K562 (cell line): Measurements from ENCODE around the gene ATAD3C. TPM values are rescaled to one million over a fixed set of nuclear protein-coding genes. Genes with fewer than 3 reads are reported as not detected.

Experiments
- ARNT ChIP-seq, 2 experiments: fragments of 450-650 bp; IDR thresholded peaks; 2 replicates each; pipeline ENCODE4 v1.6.1; 2016; ENCODE audit warnings: mild to moderate bottlenecking in 1 of 2
- BCOR ChIP-seq: fragments of 450-650 bp; IDR thresholded peaks from 2 replicates; pipeline ENCODE4 v1.6.1; 2016
- CBFB ChIP-seq: sonication (generic); formaldehyde crosslinking; IDR thresholded peaks from 2 replicates; pipeline ENCODE4 v1.4.0; 2020; ENCODE audit warnings: mild to moderate bottlenecking, missing genetic modification reagents
- CTCF ChIP-seq, 3 experiments: IDR thresholded peaks in 2 of 3; conservative IDR thresholded peaks in 1 of 3; 2 replicates each; pipeline ENCODE4 v1.5.1; 2011 to 2012; ENCODE audit warnings: low read length in 3 of 3, mild to moderate bottlenecking in 3 of 3, control low read depth in 2 of 3, improper control_type of control experiment in 1 of 3, inconsistent platforms in 1 of 3, low read depth in 1 of 3, mixed read lengths in 1 of 3, moderate library complexity in 1 of 3; ENCODE audit not compliant: insufficient read depth in 2 of 3
- ETV5 ChIP-seq: sonication (generic); formaldehyde crosslinking; IDR thresholded peaks from 2 replicates; pipeline ENCODE4 v1.4.0; 2020; ENCODE audit warnings: low read depth, mild to moderate bottlenecking, missing genetic modification reagents
- FOXK2 ChIP-seq, 2 experiments: fragments of 450-650 bp; IDR thresholded peaks in 1 of 2; conservative IDR thresholded peaks in 1 of 2; 2 replicates each; pipeline ENCODE4 v1.6.1; 2016; ENCODE audit warnings: low read depth in 2 of 2, mild to moderate bottlenecking in 1 of 2
- SMARCE1 ChIP-seq: fragments of 450-650 bp; IDR thresholded peaks from 2 replicates; pipeline ENCODE4 v1.7.1; 2016; ENCODE audit warnings: mild to moderate bottlenecking
- ZNF318 ChIP-seq, 2 experiments: fragments of 450-650 bp; IDR thresholded peaks; 2 replicates each; pipeline ENCODE4 v1.6.1; 2016; ENCODE audit warnings: mild to moderate bottlenecking in 2 of 2, borderline replicate concordance in 1 of 2, low read depth in 1 of 2, moderate library complexity in 1 of 2
- polyA plus RNA-seq, 8 experiments: library from polyadenylated mRNA; depleted of rRNA in 4 of 8; stranded (reverse) in 5 of 8; unstranded in 3 of 8; fragments of >200 nt; fragmentation: Nextera tagmentation in 2 of 8; fragmentation: Illumina TruSeq in 1 of 8; extraction: Ambion mirVana in 2 of 8; extraction: Trizol in 1 of 8; gene quantifications; 2 replicates each; pipeline versions ENCODE4 v1.2.1 to v1.2.3, GENCODE V29; 2011 to 2014; ENCODE audit warnings: inconsistent platforms in 1 of 8, missing spikeins in 1 of 8
- total RNA-seq, 7 experiments: library from RNA; depleted of rRNA in 6 of 7; stranded (reverse); fragments of >200 nt in 6 of 7; fragmentation: Illumina TruSeq in 2 of 7; extraction: Trizol in 2 of 7; gene quantifications; 2 replicates each; pipeline versions ENCODE4 v1.2.1 to v1.2.3, GENCODE V29; 2011 to 2021; ENCODE audit warnings: low replicate concordance in 1 of 7

The ATAD3C gene
- total and polyA plus RNA-seq, 9 of the 15 experiments (the other 6 are each of a cell fraction or from before 2014, with no cell fraction given) = 0.03 to 0.18 TPM; not detected in 7

GRCh38 chr1:1504777-1505365 lies 55.4 kb downstream of the ATAD3C start (continued):
- TF ChIP-seq ZNF318 (IDR thresholded peaks at IDR 0.05; ENCODE audit: borderline replicate concordance in 1 of 2, low read depth in 1 of 2) = peak in 1 of 2 experiments; percentile 20; a peak in 1 of 4 replicates
- peak; percentile 67 to 80 (median 68) for TF ChIP-seq CTCF (IDR thresholded peaks at IDR 0.05 in 2 of 3, conservative IDR thresholded peaks at IDR 0.05 in 1 of 3; ENCODE audit: insufficient read depth in 2 of 3, low read depth in 1 of 3, low read length in 3 of 3)
- TF ChIP-seq BCOR = peak; percentile 72
- TF ChIP-seq ETV5 (CRISPR knock-in tag) = peak; percentile 14; the same call in 1 of the 2 replicates
- peak; percentile 27; the same call in 1 of the 2 replicates for TF ChIP-seq SMARCE1
- TF ChIP-seq CBFB (CRISPR knock-in tag) = peak; percentile 62; the same call in 1 of the 2 replicates
- TF ChIP-seq ARNT (IDR thresholded peaks at IDR 0.05) = 0 out of 4 replicates have a peak, but pooled peaks of 1 of the 2 experiments have one; percentile 40
- TF ChIP-seq FOXK2 (conservative IDR thresholded peaks at IDR 0.05 in 1 of 2, IDR thresholded peaks at IDR 0.05 in 1 of 2; ENCODE audit: low read depth in 2 of 2) = peak; percentile 53 to 82; a peak in 2 of 4 replicates
